ENCODE data around the gene UBE2K. TPM values are rescaled to one million over a fixed set of nuclear protein-coding genes. Genes with fewer than 3 reads are reported as not detected.
A peak's percentile ranks its signal among the peaks of the same experiment; 100 is the strongest.
"Not testable (repeated sequence)": the region's sequence is repeated elsewhere in the genome, so short reads cannot be mapped to it uniquely, and the experiment has no call there.

Gene UBE2K
- total and polyA plus RNA-seq, 10 of the 15 experiments (the other 5 are each of a cell fraction or from before 2014, with no cell fraction given), result 17.0 to 141 (median 75.5) TPM

DNA sequence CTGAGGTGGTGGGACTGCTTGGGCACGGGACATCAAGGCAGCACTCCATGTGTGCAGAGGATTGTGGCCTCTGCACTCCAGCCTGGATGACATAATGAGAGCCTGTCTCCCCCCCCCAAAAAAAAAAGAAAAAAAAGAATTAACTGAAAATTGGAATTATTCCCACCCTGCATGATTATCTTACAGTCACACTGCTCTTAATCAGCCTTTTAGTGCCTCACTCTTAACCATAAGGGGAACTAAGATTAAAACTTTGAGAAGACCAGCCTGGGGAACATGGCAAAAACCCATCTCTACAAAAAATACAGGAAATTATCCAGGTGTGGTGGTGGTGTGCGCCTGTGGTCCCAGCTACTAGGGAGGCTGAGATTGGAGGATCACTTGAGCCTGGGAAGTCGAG, 94.6 kb downstream of the UBE2K start:
- ChIA-PET RAD21 (ENCODE audit: unreplicated experiment) (no interaction called here), SMC1A (ENCODE audit: uncharacterized antibody, unreplicated experiment) (no interaction called here), POLR2A (no interaction called here), CTCF (no interaction called here)
- Histone ChIP-seq H3K4me2 (ENCODE audit: control insufficient read depth, insufficient read depth) (no peak overlapping the region; the same call in 1 of the 2 replicates), H3K4me3 (no peak overlapping the region), H3K9me3 (replicated peaks; ENCODE audit: control insufficient read depth, insufficient read depth, low read length) (no peaks in the 10 kb centered on the region), H3K27me3 (replicated peaks in 1 of 2; ENCODE audit: control insufficient read depth in 2 of 2, insufficient read depth in 2 of 2, low read length in 1 of 2) (no peaks in the 10 kb centered on the region), H3K27ac (ENCODE audit: control insufficient read depth, insufficient read depth) (no peak overlapping the region), H3K36me3 (ENCODE audit: control insufficient read depth in 2 of 2, insufficient read depth in 2 of 2, low read length in 1 of 2) (no peaks in the 10 kb centered on the region), H4K20me1 (ENCODE audit: control insufficient read depth, insufficient read depth) (no peaks in the 10 kb centered on the region), H3K9ac (ENCODE audit: control insufficient read depth, insufficient read depth, low read length) (no peak overlapping the region), H3K4me1 (ENCODE audit: control insufficient read depth, insufficient read depth, low read length) (peaks cover 7% of the 10 kb centered on the region), H3K79me2 (ENCODE audit: control insufficient read depth, insufficient read depth, low read length) (no peaks in the 10 kb centered on the region), H2AFZ (ENCODE audit: control insufficient read depth, low read depth, low read length) (no peak overlapping the region)
- TF ChIP-seq EZH2 (IDR thresholded peaks at IDR 0.05; ENCODE audit: borderline replicate concordance, control insufficient read depth, low read depth, low read length) (no peak), EED (IDR thresholded peaks at IDR 0.05; ENCODE audit: low read depth) (no peak), NFXL1 (IDR thresholded peaks at IDR 0.05; ENCODE audit: borderline replicate concordance) (no peak)
- in situ Hi-C loops (cut with MboI) (no loop called here), intact Hi-C loops (cut with micrococcal nuclease; ENCODE audit: unreplicated experiment) (no loop called here)
- FAIRE-seq (no peak), ATAC-seq (peak; percentile 31), DNase-seq (ENCODE audit: low read depth, low spot score) (no peak)
- BruUV-seq (replicated peaks), result no TSS peak
- 78% methylated on average over 3 of the region's 3 CpGs for WGBS (ENCODE audit: insufficient coverage, insufficient replicate concordance, low lambda C conversion rate, missing lambda C conversion rate)

DNA sequence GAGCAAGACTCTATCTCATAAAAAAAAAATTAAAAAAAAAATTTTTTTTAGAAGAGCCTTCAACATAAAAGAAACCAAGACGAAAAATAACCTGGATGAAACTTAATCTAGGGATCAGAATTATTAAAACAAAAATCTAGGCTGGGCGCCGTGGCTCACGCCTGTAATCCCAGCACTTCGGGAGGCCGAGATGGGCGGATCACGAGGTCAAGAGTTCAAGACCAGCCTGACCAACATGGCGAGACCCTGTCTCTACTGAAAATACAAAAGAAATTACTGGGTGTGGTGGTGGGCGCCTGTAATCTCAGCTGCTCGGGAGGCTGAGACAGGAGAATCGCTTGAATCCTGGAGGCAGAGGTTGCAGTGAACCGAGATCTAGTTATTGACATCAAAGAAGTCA, 95.0 kb downstream of the UBE2K start:
- H3K4me1 ChIP-seq (ENCODE audit: control insufficient read depth, insufficient read depth, low read length); H3K27me3 ChIP-seq (replicated peaks in 1 of 2; ENCODE audit: control insufficient read depth in 2 of 2, insufficient read depth in 2 of 2, low read length in 1 of 2); FAIRE-seq; H3K9me3 ChIP-seq (replicated peaks; ENCODE audit: control insufficient read depth, insufficient read depth, low read length); H3K36me3 ChIP-seq (ENCODE audit: control insufficient read depth in 2 of 2, insufficient read depth in 2 of 2, low read length in 1 of 2); BruUV-seq (replicated peaks); DNase-seq (ENCODE audit: low read depth, low spot score); H3K9ac ChIP-seq (ENCODE audit: control insufficient read depth, insufficient read depth, low read length); H2AFZ ChIP-seq (ENCODE audit: control insufficient read depth, low read depth, low read length); intact Hi-C loops (cut with micrococcal nuclease; ENCODE audit: unreplicated experiment); POLR2A ChIA-PET; ATAC-seq; H3K79me2 ChIP-seq (ENCODE audit: control insufficient read depth, insufficient read depth, low read length); H3K27ac ChIP-seq (ENCODE audit: control insufficient read depth, insufficient read depth); in situ Hi-C loops (cut with MboI); H4K20me1 ChIP-seq (ENCODE audit: control insufficient read depth, insufficient read depth); H3K4me3 ChIP-seq; RAD21 ChIA-PET (ENCODE audit: unreplicated experiment); SMC1A ChIA-PET (ENCODE audit: uncharacterized antibody, unreplicated experiment); H3K4me2 ChIP-seq (ENCODE audit: control insufficient read depth, insufficient read depth); CTCF ChIA-PET: not testable (repeated sequence)
- 88% methylated on average over 13 of the region's 13 CpGs for WGBS (ENCODE audit: insufficient coverage, insufficient replicate concordance, low lambda C conversion rate, missing lambda C conversion rate)
